ENCODE results near the gene TRIP4. TPM values are rescaled to one million over a fixed set of nuclear protein-coding genes. Genes with fewer than 3 reads are reported as not detected.

The TRIP4 gene
- total RNA-seq, 1 experiment from 2014 or later: 21.7 TPM

DNA sequence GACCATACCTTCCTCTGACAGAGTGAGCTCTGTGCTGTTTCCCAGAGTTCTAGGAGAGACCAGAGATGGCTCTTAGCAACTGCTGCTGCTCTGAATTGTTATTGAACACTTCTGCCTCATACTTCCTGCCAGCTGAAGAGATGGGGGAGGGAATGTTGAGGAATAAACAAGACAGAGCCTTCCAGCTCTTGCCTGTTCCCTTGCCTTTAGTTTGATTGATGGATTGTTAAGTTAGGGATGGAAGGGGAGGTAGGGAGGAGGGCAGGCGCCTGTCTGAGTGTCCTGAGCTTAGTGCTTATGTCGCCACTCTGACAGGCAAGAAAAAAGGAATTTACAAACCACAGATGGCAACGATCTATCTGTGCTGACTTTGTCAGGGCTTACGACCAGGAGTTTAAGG, 115.6 kb downstream of the TRIP4 start:
- Histone ChIP-seq H3K79me2 (ENCODE audit: insufficient read depth, low read length) (peaks cover 6% of the 10 kb centered on the region; the same call in 1 of the 2 replicates), H4K5ac (ENCODE audit: insufficient read length, low read depth, low read length) (no peak overlapping the region), H2AFZ (ENCODE audit: low read length) (no peak overlapping the region), H2BK5ac (ENCODE audit: insufficient read length, low read length) (no peak overlapping the region), H2BK12ac (ENCODE audit: insufficient read length, low read depth, low read length) (no peak overlapping the region), H3K9me3 (ENCODE audit: control insufficient read depth, low read depth, low read length) (no peaks in the 10 kb centered on the region), H2BK15ac (ENCODE audit: low read depth, low read length) (no peak overlapping the region), H3K9ac (ENCODE audit: extremely low read depth, insufficient read length, low read length) (no peak overlapping the region), H3K18ac (ENCODE audit: insufficient read length, low read depth, low read length) (no peak overlapping the region), H3K79me1 (ENCODE audit: insufficient read depth, low read depth, low read length, poor library complexity, severe bottlenecking) (peaks cover 13% of the 10 kb centered on the region), H2AK5ac (ENCODE audit: insufficient read length, low read length) (no peak overlapping the region), H3K4ac (ENCODE audit: low read depth, low read length) (no peak overlapping the region), H3K4me2 (ENCODE audit: insufficient read depth, insufficient read length, low read length) (no peak overlapping the region), H3K23me2 (ENCODE audit: insufficient read length, low read depth, low read length, poor library complexity, severe bottlenecking) (no peaks in the 10 kb centered on the region), H4K20me1 (ENCODE audit: control insufficient read depth, insufficient read depth, insufficient read length) (no peaks in the 10 kb centered on the region), H2BK120ac (ENCODE audit: low read depth, low read length, poor library complexity, severe bottlenecking) (no peak overlapping the region), H3K23ac (ENCODE audit: insufficient read length, low read depth, low read length) (no peak overlapping the region), H3K14ac (ENCODE audit: insufficient read depth, low read length) (no peak overlapping the region), H4K91ac (ENCODE audit: insufficient read length, low read depth, low read length) (no peak overlapping the region), H3K4me1 (ENCODE audit: insufficient read depth, low read length) (peaks cover 3% of the 10 kb centered on the region), H3K27ac (ENCODE audit: insufficient read length, low read depth, low read length) (no peak overlapping the region), H2BK20ac (ENCODE audit: low read depth, low read length, poor library complexity, severe bottlenecking) (no peak overlapping the region), H3K27me3 (ENCODE audit: insufficient read depth, low read length) (no peaks in the 10 kb centered on the region), H4K8ac (replicated peaks; ENCODE audit: insufficient read length, low read depth, low read length) (no peak overlapping the region), H3T11ph (ENCODE audit: low read length) (no peak overlapping the region), H3K56ac (ENCODE audit: insufficient read length, low read depth, low read length) (no peak overlapping the region)
- no peaks in the 10 kb centered on the region for H3K27me3 Mint-ChIP-seq (ENCODE audit: low read depth)
- H3K4me1 Mint-ChIP-seq: peaks cover 17 to 21% of the 10 kb centered on the region in 2 experiments
- no peaks in the 10 kb centered on the region for H3K9me3 Mint-ChIP-seq
- no peak overlapping the region for H3K4me3 Mint-ChIP-seq
- DNase-seq: no peak
- TF ChIP-seq, protein P1, sequence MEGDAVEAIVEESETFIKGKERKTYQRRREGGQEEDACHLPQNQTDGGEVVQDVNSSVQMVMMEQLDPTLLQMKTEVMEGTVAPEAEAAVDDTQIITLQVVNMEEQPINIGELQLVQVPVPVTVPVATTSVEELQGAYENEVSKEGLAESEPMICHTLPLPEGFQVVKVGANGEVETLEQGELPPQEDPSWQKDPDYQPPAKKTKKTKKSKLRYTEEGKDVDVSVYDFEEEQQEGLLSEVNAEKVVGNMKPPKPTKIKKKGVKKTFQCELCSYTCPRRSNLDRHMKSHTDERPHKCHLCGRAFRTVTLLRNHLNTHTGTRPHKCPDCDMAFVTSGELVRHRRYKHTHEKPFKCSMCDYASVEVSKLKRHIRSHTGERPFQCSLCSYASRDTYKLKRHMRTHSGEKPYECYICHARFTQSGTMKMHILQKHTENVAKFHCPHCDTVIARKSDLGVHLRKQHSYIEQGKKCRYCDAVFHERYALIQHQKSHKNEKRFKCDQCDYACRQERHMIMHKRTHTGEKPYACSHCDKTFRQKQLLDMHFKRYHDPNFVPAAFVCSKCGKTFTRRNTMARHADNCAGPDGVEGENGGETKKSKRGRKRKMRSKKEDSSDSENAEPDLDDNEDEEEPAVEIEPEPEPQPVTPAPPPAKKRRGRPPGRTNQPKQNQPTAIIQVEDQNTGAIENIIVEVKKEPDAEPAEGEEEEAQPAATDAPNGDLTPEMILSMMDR (conservative IDR thresholded peaks at IDR 0.05): no peak
- no CpG with 5 or more reads among the region's 4 CpGs for WGBS (ENCODE audit: extremely low coverage, insufficient read length, low lambda C conversion rate)
- peak overlapping the region in 1 of 3 experiments; percentile 79; a peak in 2 of 7 replicates for H3K27ac Mint-ChIP-seq
- peaks cover 14 to 41% (median 33%) of the 10 kb centered on the region in 3 experiments for H3K36me3 Mint-ChIP-seq (ENCODE audit: insufficient read depth in 1 of 3, low read depth in 3 of 3)
